Epithelial cell of umbilical artery (primary cell): ENCODE measurements around the gene SUMO3. TPM values are rescaled to one million over a fixed set of nuclear protein-coding genes. Genes with fewer than 3 reads are reported as not detected.

Experiments
- total RNA-seq: library from RNA; depleted of rRNA; stranded (reverse); fragments of >200 nt; gene quantifications from 2 replicates; pipeline ENCODE4 v1.2.3, GENCODE V29; 2014

Gene SUMO3
- total RNA-seq = 88.0 and 101 TPM in 2 replicates

DNA sequence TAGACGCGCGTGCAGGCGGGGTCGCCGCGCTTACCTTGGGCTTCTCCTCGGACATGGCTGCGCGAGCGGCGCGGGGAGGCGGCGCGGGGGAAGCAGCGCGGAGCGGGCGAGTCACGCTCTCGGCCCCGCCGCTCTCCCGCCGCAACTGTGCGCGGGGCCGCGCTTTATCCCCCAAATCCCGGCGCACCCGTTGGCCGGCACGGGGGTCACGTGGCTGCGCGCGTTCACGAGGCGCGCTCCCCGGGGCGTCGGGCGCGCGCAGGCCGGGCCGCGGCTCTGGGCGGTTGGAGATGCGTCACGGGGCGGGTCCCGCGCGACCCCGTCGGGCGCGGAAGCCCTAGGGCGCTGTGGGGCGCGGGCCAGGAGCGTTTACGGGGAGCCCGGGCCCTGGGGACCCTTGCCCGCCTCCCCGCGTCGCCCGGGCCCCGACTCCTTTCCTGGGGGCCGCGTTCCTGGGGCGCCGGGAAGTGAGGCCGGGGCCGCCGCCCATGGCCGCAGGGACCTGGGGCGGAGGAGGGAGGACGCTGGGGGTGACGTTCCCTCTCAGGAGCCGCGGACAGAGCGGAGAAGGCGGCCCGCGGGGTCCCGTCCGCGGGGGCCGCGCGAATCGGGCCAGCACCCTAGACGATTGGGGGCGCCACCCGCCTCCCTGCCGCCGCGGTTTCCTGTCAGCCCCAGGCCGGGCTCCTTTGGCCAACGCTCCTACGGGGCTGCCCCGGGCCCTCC is at the start of gene SUMO3:
Gene SUMO3 (minus strand): TSS at position 149 of the 726 bp plus-strand sequence. CDS start 94 bp downstream, at position 55.

DNA sequence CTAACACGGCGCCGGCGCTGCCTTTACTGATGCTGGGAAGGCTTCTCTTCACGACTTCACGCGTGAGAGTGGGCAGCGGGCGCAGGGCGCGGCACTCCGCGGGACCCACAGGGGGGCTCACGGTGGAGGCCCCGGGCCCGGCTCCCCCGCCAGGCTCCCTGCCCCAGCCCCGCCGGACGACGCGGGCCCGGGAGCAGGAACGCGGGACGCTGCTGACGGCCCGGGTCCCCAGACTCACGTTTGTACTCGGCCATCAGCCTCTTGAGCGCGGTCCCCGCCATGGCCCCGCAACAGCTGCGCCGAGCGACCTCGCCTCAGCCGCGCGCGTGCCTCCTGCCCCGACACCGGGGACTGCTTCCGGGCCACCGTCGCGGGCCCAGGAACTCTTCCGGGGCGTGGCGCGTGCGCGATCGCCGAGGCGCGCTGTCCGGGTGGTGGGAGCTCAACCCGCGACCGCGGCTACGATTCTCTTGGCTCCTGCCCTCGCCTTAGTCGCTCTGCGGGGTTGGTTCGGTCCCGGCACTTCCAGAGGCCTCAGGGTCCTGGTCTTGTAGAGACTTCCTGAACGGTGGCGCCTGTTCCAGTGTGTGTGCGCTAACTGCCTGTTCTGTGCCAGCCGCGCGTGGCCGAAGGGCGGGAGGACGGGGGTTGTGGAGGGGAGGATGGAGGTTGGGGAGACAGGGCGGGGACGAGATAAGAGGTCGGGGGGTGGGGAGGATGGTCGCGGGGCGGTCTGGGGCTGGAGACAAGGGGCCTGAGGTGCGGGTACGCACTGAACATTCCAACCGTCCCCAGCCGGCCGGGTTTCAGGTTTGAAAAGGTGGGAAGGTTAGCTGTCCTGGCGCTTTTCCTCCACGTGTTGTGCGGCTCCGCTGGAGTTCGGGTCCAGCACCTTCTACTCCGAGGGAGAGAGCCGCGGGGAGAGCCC is 16.1 kb downstream of the SUMO3 start, which contains the start of gene UBE2G2:
Gene UBE2G2 (minus strand): TSS at position 353 of the 928 bp plus-strand sequence. CDS start 72 bp downstream, at position 281.

Other genes starting within 250 kb of the SUMO3 start
- not detected in 2 replicates for gene KRTAP10-4, start 244.3 kb downstream of the SUMO3 start, total RNA-seq
- gene KRTAP10-5, start 237.5 kb downstream of the SUMO3 start, total RNA-seq = not detected in 2 replicates
- gene KRTAP10-6, start 225.6 kb downstream of the SUMO3 start, total RNA-seq = not detected in 2 replicates
- gene KRTAP10-7, start 217.5 kb downstream of the SUMO3 start, total RNA-seq = not detected in 2 replicates
- not detected in 2 replicates for gene KRTAP10-8, start 206.0 kb downstream of the SUMO3 start, total RNA-seq
- gene KRTAP10-9, start 191.0 kb downstream of the SUMO3 start, total RNA-seq = not detected in 2 replicates
- not detected in 2 replicates for gene KRTAP10-10, start 180.7 kb downstream of the SUMO3 start, total RNA-seq
- not detected in 2 replicates for gene KRTAP10-11, start 171.6 kb downstream of the SUMO3 start, total RNA-seq
- gene KRTAP12-4, start 163.4 kb downstream of the SUMO3 start, total RNA-seq = not detected in 2 replicates
- not detected in 2 replicates for gene KRTAP12-3, start 160.1 kb downstream of the SUMO3 start, total RNA-seq
- not detected in 2 replicates for gene KRTAP12-2, start 151.1 kb downstream of the SUMO3 start, total RNA-seq
- gene KRTAP12-1, start 135.9 kb downstream of the SUMO3 start, total RNA-seq = not detected in 2 replicates
- gene KRTAP10-12, start 120.9 kb downstream of the SUMO3 start, total RNA-seq = not detected in 2 replicates
- not detected in 2 replicates for gene TSPEAR, start 106.5 kb downstream of the SUMO3 start, total RNA-seq
- 75.4 and 101 TPM in 2 replicates for gene UBE2G2, start 16.2 kb downstream of the SUMO3 start, total RNA-seq
- 300 and 391 TPM in 2 replicates for gene PTTG1IP, start 55.6 kb upstream of the SUMO3 start, total RNA-seq
- under 0.01 TPM in 1 of 2 replicates, not detected in the other for gene ITGB2, start 102.8 kb upstream of the SUMO3 start, total RNA-seq
- 25.4 and 35.1 TPM in 2 replicates for gene SLX9, start 122.0 kb upstream of the SUMO3 start, total RNA-seq